ENCODE measurements around the gene SH3BGRL.
A peak's percentile ranks its signal among the peaks of the same experiment; 100 is the strongest.

SH3BGRL gene

DNA sequence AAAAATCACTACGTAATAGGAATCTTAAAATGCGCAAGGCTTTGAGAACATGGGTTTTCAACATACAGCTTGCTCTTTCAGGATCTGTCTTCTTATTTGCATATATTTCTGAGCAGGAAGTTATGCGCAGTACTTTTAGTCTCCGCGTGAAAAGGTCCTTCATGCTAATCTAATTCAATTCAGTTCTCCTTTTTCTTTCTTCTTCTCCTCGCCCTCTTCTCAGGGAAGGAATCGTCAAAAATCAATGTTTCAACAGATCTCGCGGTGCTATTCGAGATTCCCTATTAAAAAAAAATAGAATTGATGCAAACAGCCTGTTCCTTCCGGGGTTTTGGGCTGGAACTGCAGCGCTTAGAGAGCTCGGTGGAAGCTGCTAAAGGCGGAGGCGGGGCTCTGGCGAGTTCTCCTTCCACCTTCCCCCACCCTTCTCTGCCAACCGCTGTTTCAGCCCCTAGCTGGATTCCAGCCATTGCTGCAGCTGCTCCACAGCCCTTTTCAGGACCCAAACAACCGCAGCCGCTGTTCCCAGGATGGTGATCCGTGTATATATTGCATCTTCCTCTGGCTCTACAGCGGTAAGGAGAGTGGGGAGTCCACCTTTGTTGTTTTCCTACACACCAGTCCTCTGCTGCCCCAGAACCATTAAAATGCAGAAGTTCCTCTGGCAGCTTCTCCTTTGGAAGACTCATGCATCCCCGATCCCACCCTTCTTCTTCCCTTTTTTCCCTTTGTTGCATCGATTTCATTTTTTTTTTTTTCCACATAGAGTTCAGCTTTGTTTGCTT is at the start of gene SH3BGRL, which contains the start of gene HMGN5:
TSS of gene SH3BGRL (plus strand) at position 432 of the 785 bp plus-strand sequence. CDS start at position 531, 99 bp downstream.
TSS of gene HMGN5 (minus strand) at position 243 of the 785 bp plus-strand sequence. CDS start 80,364 bp downstream, outside the sequence.
- DNase-seq = peak; percentile 88

DNA sequence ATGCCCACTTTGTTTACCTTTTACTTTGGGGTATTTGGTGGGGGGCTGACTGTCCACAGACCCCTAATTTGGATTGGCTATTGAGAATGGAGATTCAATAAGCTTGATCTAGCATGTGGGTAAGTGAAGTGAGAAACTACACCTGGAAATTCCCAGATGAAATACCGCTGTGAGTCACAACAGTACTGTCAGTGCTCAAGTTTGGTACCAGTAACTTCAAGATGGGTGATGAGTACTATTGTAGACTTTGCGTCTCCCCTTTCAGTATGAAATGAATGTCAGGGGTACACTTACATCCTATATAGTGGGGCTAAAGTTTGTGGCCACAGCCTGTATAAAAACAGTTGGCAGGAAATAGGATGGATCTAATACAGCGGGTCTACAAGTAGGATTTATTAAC is 33.5 kb upstream of the SH3BGRL start:
- no peak for DNase-seq

DNA sequence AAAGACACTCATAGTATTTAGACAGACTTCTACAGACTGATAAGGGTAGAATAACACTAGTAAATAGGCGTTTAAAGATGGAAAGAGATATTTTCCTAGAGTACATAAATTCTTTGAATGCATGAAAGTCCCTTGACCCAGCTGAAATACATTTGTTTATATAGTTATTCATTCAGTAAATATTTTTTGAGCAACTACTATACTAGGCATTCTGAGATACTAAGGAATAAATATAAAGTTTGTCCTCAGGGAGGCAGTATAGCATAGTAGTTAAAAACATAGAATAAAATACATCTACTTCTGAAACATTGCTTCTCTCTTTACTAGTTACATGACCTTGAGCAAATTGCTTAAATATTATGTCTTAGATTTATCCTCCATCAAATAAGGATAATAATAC is 27.6 kb upstream of the SH3BGRL start:
- DNase-seq = no peak

DNA sequence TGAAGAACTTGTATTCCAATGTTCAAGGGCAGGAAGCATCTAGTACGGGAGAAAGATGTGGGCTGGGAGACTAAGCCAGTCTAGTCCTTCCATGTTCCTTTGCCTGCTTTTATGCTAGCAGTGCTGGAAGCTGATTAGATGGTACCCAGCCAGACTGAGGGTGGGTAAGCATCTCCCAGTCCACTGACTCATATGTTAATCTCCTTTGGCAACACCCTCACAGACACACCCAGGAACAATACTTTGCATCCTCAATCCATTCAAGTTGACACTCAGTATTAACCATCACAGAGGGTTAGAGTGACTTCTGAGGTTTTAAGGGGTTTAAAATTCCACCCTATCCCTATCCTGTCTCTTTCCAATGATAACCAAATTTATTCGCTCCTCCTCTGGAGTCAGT is 6.6 kb upstream of the SH3BGRL start:
- DNase-seq = no peak

DNA sequence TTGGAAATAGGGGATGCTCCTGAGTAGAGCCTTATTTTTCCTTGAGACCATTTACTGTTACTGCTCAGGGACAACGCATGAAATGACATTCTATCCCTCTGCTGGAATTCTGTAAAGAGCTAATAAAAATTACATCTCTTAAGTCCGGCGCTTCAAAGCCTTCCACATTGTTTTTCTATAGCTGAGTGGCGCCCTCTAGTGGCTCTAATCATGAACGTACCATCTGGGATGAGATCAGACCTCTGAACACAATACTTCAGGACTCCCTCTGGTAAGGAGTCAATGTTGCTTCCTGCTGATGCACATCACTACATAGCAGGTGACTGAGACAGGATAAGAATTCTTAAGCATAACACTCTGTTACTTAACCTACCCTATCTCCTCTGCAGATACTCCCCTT is 6.2 kb upstream of the SH3BGRL start:
- DNase-seq = no peak

DNA sequence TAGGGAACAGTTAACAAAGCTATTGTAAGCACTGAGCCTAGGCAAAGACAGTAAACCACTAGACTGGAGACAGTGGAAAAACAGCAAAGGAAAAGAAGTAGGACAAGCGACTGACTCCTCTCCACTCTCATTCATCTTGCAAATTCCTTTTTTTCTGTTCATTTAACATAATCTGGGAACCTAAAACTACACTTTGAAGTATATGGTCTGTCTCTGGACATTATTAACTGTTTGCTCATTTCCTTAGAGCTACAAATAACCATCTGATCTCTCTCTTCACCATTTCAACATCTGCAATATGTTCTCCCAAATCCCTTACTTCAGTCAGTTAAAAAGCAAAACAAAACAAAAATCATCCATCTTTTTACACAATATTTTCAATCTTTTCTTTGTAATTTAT is 831 bp upstream of the SH3BGRL start:
- no peak for DNase-seq

DNA sequence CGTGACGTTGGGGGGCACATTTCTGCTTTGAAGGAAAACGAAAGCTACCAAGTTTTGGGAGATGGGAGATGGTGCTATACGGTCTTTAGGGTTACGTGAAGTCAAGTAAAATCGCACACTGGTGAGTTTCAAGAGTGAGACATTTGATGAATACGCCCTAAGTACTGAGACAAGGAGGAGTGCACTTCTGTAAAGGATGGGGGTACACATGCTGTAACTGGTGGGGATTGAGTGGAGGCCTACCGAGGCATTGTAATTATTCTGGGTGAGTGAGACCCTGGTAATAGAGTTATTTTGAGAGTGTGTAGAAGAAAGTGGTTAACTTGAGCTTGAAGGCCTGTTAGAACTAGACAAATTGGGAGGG is 536 bp downstream of the SH3BGRL start:
- peak; percentile 27 for DNase-seq

DNA sequence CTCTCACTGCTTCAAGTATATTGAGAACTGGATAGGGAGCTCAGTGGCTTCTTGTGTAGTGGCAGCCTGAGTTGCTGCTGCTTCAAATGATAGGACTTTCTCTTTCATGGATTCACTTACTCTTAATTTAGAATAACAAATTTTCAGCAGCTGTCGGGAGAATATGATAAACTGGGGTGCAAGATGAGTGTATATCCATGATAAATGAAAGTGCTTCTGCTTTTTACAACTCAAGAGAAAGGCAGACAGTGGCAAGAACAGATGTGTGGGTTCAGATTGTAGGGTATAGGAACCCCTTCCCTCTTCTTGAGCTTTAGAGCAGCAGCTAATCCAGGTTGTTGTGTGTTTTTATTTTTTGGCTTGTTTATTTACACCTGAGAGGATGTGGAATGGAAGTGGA is 1.0 kb downstream of the SH3BGRL start:
- DNase-seq = no peak

DNA sequence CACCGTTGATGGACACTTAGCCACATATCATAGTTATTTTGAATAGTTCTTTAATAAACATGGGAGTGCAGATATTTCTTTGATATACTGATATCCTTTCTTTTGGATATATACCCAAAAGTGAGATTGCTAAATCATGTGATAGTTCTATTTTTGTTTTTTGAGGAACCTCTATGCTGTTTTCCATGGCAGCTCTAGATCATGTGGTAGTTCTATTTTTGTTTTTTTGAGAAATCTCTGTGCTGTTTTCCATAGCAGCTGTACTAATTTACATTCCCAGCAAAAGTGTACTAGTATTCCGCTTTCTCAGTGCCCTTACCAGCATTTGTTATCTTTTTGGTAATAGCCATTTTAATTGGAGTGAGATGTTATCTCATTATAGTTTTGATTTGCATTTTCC is 3.6 kb downstream of the SH3BGRL start:
- no peak for DNase-seq

DNA sequence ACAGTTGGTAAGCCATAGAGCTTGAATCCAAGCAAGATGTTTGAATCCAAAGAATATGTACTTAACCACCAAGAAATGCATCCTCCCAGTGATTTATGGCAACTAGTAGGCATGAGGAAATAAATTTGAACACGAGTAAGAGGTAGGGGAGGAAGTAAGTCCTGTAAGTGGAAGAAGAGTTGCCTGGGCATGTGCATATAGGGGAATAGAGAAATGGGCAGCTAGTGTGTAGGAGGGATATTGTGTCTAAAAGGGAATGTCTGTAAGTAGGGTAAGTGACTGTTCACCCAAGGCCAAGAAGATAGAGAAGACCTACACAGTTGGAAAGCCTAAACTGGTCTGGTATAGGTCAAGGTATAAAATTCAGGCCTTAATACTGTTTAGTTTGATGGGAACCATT is 4.6 kb downstream of the SH3BGRL start:
- DNase-seq = no peak

DNA sequence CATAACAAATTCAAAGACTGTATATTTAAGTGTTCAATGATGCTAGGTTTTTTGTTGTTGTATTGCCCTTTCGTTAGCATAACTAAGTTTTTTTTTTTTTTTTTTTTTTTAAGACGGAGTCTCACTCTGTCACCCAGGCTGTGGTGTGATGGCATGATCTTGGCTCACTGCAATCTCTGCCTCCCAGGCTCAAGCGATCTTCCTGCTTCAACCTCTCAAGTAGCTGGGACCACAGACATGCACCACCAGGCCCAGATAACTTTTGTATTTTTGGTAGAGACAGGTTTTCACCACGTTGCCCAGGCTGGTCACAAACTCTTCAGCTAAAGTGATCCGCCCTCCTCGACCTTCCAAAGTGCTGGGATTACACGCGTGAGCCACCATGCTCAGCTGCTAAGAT is 7.0 kb downstream of the SH3BGRL start:
- no peak for DNase-seq

DNA sequence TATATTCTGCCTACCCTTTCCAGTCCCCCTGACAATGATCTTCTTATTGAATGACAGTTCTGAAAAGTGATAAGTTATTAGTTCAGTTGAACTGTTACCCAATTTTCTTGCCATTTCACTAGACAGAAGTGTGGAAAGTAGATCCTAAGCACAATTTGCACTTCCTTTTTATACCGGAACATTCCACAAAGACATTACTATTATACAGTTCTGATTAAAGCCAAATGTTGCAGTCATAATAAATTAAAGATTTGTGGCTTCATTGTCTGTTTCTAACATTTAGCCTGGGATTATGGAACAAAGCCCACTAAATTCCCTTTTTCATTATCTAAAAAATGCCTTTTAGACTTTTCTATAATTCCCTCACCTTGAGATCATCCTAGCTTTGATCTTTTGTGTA is 13.8 kb downstream of the SH3BGRL start:
- no peak for DNase-seq

DNA sequence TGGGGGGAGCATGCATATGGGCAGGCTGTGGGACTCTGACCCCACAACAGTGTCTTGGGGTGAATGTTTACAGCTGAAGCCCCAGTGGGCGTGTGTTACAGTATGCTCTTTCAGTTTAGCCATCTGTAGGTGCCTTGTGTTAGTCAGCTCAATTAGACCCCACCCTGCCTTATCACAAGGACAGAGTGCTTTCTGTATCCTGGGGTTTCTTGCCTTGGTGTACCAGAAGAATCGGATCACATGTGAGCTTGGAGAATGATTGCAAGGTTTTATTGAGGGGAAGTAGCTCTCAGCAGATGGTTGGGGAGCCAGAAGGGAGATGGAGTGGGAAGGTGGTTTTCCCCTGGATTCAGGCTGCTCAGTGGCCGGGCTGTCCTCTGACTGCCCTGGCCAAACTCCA is 27.3 kb downstream of the SH3BGRL start:
- no peak for DNase-seq

DNA sequence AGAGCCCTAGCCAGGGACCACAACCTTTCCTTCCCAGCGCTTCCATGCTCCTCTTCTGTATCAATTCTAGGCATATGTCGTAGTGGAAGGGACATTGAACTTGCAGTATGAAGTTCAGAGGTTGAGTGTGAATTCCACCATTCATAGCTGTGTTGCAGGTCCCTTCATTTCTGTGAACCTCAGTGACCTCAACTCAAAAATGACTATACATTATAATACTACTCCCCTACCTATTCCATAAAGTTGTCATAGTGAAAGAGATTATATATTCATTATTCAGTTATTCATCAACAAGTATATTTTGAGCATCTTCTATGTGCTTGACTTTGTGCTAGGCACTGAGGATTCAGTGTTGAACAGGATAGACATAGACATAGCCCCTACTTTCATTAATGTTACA is 28.0 kb downstream of the SH3BGRL start:
- no peak for DNase-seq

DNA sequence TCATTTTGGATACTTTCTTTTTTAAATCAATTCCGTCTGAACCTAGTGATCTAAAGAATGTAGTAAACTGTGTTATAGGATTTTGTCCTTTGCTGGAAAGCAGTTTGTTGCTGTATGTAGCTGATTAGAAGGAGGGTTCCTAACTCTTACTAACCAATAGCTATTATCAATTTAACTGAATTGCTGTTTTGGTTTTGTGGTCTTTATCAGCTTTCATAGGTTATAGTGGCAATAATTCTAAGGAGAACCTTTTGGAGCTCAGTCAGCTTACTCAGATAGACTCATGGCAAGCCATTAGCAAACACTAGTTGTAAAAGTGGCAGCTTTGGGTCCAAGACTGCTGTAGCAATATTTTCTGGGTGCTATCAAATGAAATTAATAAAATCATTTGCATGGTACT is 29.6 kb downstream of the SH3BGRL start:
- no peak for DNase-seq

DNA sequence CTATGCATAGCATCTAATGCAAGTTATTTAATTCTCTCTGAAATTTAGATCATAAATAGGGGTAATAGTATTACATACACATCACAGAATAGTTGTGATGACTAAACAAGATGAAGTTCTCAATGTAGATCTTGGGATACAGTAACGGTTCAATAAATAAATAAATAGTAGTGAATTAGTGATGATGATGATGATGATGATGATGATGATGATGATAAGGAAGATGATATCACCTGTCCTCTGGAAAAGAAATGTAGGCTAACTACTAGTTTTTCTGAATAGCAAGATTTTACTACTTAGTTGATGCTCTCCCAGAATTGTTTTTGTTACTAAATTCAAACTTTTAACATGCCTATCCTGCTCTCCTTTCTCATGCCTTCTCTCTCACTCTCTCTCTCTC is 30.3 kb downstream of the SH3BGRL start:
- DNase-seq = no peak

DNA sequence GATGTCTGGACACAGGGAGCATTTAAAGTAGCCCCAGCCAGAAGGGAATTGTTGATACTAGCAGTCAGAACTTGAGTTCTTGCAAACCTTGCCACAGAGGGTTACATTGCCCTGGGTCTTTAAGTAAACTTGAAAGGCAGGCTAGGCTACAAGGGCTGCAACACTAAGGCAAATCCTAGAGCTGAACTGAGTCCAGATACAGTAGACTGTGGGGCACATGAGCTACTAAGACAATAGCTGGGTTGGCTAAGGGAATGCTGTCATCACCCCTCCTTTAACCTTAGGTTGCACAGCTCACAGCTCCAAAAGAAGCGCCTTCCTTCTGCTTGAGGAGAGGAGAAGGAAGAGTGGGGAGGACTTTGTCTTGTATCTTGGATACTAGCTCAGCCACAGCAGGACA is 35.6 kb downstream of the SH3BGRL start:
- no peak for DNase-seq

DNA sequence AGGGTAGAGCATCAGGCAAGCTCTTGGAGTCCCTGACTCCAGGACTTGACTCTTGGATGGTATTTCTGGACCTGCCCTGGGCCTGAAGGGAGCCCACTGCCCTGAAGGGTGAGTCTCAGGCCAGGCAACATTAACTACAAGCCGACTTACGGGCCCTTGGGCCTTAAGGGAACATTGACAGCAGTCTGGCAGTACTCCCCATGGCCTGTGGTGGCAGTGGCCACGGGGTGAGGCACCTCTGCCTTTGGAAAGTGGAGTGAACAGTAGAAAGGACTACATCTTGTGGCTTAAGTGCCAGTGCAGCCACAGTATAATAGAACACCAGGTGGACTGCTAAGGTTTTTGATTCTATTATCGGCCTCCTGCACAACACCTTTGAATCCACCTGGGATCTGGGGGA is 36.3 kb downstream of the SH3BGRL start:
- DNase-seq = no peak

DNA sequence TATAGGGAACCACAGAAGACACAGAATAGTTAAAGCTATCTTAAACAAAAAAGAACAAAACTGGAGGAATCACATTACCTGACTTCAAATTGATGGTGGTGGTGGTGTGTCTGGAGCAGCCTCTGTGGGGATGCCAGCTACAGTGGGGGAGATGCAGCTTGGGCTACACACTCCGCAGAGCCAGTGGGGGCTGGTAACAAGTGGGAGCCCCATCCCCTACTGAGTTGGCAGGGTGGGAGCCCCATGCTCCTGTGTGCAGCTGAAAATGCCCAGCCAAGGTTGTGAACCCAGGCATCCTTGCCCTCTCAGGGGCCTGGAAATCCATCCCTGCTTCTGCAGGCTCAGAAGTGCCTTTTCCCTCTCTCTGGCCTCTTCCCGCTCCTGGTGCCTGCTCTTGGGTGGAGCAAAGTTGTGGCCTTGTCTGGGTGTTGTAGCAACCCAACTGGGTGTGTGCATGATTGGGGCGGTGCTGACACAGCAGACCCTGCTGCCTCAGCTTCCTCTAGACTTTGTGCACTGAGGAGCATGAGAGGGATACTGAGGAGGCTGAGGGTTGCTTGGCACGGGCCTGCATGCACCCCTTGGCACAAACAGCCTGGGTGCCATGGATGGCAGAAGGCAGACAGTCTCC is 38.9 kb downstream of the SH3BGRL start:
- DNase-seq = no peak

DNA sequence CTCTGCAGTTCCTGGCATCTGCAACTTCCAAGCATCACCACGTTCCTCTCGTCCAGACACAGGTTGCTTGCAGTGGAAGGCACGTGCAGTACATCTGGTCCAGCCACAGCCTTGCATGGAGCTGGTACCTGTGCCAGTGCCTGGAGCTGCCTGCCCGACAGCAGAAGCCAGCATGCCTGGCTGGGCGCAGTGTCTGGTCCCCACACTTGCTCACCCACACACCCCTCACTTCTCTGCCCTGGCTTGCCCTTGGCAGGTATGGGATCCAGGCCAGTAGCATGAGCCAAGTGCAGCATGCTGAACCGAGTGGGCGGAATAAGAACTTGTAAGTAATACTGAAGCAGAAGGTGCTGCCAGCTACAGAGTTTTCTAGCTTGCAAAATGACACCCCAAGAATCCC is 39.9 kb downstream of the SH3BGRL start:
- DNase-seq = no peak

DNA sequence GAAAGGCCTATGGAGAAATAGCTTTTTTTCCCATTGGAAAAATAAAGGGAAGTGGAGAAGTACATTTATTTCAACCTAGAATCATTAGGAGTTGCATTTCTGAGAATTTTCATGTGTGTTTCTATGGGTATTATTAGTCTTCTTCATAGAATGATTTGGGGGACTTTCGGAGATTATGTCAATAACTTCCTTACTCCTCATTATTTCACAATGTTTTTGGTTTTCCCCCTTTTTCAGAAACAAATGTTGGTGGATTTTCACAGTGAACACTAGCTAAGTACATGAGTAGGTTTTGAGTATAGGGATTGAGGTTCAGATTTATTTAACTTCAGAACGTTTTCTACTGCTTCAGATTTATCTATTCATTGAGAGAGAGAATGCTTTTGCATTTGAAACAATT is 54.0 kb downstream of the SH3BGRL start:
- no peak for DNase-seq

DNA sequence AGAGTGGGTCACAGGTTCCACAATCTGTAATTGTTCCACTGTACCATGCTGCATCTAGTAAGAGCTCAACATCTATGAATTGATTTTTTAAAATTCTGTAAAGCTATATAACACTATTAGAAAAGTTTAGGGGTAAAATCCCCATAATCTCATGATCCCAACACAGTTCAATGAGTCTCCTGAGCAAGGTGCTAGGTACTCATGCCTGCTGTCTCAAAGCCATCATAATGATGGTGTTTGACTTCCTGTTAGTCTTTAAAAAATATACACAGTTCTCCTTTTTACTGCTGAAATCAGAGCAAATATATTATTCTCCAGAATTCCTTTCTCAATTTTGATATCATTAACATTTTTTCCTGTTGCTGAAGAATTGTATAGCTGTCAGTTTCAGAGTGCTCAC is 55.9 kb downstream of the SH3BGRL start:
- no peak for DNase-seq

DNA sequence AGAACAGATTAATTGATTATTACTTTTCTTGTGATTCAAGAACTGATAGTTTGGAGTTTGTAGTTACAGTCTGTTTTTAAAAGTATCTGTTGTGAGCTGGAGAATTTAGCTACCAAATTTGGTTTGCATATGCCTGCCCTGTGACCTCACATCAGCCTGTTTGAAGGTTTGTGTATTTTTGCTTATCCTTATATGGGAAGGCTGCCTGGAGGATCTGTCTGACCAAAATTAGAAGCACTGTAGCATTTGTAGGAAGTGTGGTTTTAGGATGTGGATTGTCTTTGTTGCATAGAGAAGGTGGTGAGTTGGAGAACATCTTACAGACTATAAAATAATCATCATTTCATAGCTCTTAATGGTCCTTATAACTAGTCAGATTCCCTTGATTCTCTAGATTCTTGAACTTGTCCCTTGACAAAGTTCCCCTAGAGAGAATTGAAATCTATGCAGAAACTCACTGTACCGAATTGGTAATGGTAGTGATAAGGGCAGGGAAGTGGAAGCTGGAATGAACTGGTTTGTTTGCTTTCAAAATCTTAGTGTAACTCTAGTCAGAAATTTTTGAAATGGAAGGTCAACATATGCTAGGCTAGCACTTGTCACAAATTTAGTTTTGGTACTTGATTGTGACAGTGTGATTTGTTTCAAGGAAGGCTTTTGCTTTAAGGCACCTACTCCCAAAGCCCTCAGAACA is 57.3 kb downstream of the SH3BGRL start:
- no peak for DNase-seq
